K562 (cell line): ENCODE results near the gene EVC. TPM values are rescaled to one million over a fixed set of nuclear protein-coding genes. Genes with fewer than 3 reads are reported as not detected.

Experiments
- BHLHE40 ChIP-seq: IDR thresholded peaks from 2 replicates; pipeline ENCODE4 v1.6.1; 2011; ENCODE audit warnings: low read length, improper control_type of control experiment
- CXXC5 ChIP-seq: fragments of 250-450 bp; sonication (Bioruptor Pico); IDR thresholded peaks from 2 replicates; pipeline ENCODE4 v1.8.0; 2022; ENCODE audit warnings: inconsistent platforms, mild to moderate bottlenecking, moderate library complexity
- E2F4 ChIP-seq: sonication (generic); formaldehyde crosslinking; IDR thresholded peaks from 2 replicates; pipeline ENCODE4 v1.8.0; 2022; ENCODE audit warnings: mild to moderate bottlenecking, low read depth, missing genetic modification reagents
- EP400 ChIP-seq: fragments of 450-650 bp; IDR thresholded peaks from 2 replicates; pipeline ENCODE4 v1.6.1; 2017; ENCODE audit warnings: antibody characterized with exemption, mild to moderate bottlenecking, moderate library complexity
- FOS ChIP-seq: IDR thresholded peaks from 3 replicates; pipeline ENCODE4 v1.6.1; 2011; ENCODE audit not compliant: insufficient read length; ENCODE audit errors: extremely low read depth
- FOSL1 ChIP-seq: fragments of 200-800 bp; sonication (Bioruptor generic); conservative IDR thresholded peaks from 2 replicates; pipeline ENCODE4 v1.6.1; 2016; ENCODE audit warnings: missing genetic modification characterization, missing compliant biosample characterization
- GMEB1 ChIP-seq: fragments of 250-450 bp; sonication (Bioruptor Pico); IDR thresholded peaks from 2 replicates; pipeline ENCODE4 v1.4.0; 2020; ENCODE audit warnings: mild to moderate bottlenecking
- HCFC1 ChIP-seq: IDR thresholded peaks from 2 replicates; pipeline ENCODE4 v1.6.1; 2012; ENCODE audit warnings: low read depth, low read length, improper control_type of control experiment
- HINFP ChIP-seq: fragments of 450-650 bp; conservative IDR thresholded peaks from 2 replicates; pipeline ENCODE4 v1.6.1; 2016; ENCODE audit warnings: missing genetic modification characterization, low read depth, mild to moderate bottlenecking, control low read depth, missing compliant biosample characterization
- KDM5B ChIP-seq: fragments of 200-600 bp; sonication (generic); IDR thresholded peaks from 2 replicates; pipeline ENCODE4 v1.6.1; 2012; ENCODE audit warnings: low read depth, mild to moderate bottlenecking, moderate library complexity, low read length, control low read depth, inconsistent platforms; ENCODE audit not compliant: insufficient replicate concordance
- NR2C2 ChIP-seq, 2 experiments: fragments of 200-800 bp in 1 of 2; sonication (Bioruptor generic) in 1 of 2; sonication (generic) in 1 of 2; formaldehyde crosslinking in 1 of 2; IDR thresholded peaks; 2 replicates each; pipeline versions ENCODE4 v1.6.1 to v1.8.0; 2016 to 2022; ENCODE audit warnings: mild to moderate bottlenecking in 1 of 2, missing compliant biosample characterization in 1 of 2, missing genetic modification characterization in 1 of 2, missing genetic modification reagents in 1 of 2
- NR2F6 ChIP-seq: fragments of 450-650 bp; formaldehyde crosslinking; IDR thresholded peaks from 2 replicates; pipeline ENCODE4 v1.4.0; 2020; ENCODE audit warnings: mild to moderate bottlenecking
- POLR2AphosphoS2 ChIP-seq: IDR thresholded peaks from 2 replicates; pipeline ENCODE4 v1.6.1; 2012; ENCODE audit warnings: low read length, improper control_type of control experiment
- RB1 ChIP-seq: fragments of 450-650 bp; IDR thresholded peaks from 2 replicates; pipeline ENCODE4 v1.6.1; 2017; ENCODE audit warnings: low read depth, mild to moderate bottlenecking
- SMAD2 ChIP-seq: fragments of 150-350 bp; IDR thresholded peaks from 2 replicates; pipeline ENCODE4 v1.6.1; 2014; ENCODE audit warnings: low read depth, mild to moderate bottlenecking, low read length
- SMARCB1 ChIP-seq: IDR thresholded peaks from 2 replicates; pipeline ENCODE4 v1.6.1; 2011; ENCODE audit warnings: improper control_type of control experiment, low read depth; ENCODE audit not compliant: insufficient read length
- USF2 ChIP-seq: sonication (generic); formaldehyde crosslinking; IDR thresholded peaks from 2 replicates; pipeline ENCODE4 v1.5.0; 2020; ENCODE audit warnings: missing genetic modification reagents
- ZBTB2 ChIP-seq: fragments of 450-650 bp; IDR thresholded peaks from 2 replicates; pipeline ENCODE4 v1.6.1; 2016; ENCODE audit warnings: antibody characterized with exemption
- ZNF507 ChIP-seq: conservative IDR thresholded peaks from 2 replicates; pipeline ENCODE4 v1.6.1; 2017; ENCODE audit warnings: missing genetic modification characterization, missing compliant biosample characterization
- polyA plus RNA-seq, 8 experiments: library from polyadenylated mRNA; depleted of rRNA in 4 of 8; stranded (reverse) in 5 of 8; unstranded in 3 of 8; fragments of >200 nt; fragmentation: Nextera tagmentation in 2 of 8; fragmentation: Illumina TruSeq in 1 of 8; extraction: Ambion mirVana in 2 of 8; extraction: Trizol in 1 of 8; gene quantifications; 2 replicates each; pipeline versions ENCODE4 v1.2.1 to v1.2.3, GENCODE V29; 2011 to 2014; ENCODE audit warnings: inconsistent platforms in 1 of 8, missing spikeins in 1 of 8
- total RNA-seq, 7 experiments: library from RNA; depleted of rRNA in 6 of 7; stranded (reverse); fragments of >200 nt in 6 of 7; fragmentation: Illumina TruSeq in 2 of 7; extraction: Trizol in 2 of 7; gene quantifications; 2 replicates each; pipeline versions ENCODE4 v1.2.1 to v1.2.3, GENCODE V29; 2011 to 2021; ENCODE audit warnings: low replicate concordance in 1 of 7
- TF ChIP-seq, protein P1 (sequence below): IDR thresholded peaks from 2 replicates; pipeline ENCODE4 v1.6.1; 2016; ENCODE audit warnings: missing genetic modification characterization, missing compliant biosample characterization

EVC gene
- total and polyA plus RNA-seq, 9 of the 15 experiments (the other 6 are each of a cell fraction or from before 2014, with no cell fraction given), result 0.03 to 3.2 (median 1.1) TPM

DNA sequence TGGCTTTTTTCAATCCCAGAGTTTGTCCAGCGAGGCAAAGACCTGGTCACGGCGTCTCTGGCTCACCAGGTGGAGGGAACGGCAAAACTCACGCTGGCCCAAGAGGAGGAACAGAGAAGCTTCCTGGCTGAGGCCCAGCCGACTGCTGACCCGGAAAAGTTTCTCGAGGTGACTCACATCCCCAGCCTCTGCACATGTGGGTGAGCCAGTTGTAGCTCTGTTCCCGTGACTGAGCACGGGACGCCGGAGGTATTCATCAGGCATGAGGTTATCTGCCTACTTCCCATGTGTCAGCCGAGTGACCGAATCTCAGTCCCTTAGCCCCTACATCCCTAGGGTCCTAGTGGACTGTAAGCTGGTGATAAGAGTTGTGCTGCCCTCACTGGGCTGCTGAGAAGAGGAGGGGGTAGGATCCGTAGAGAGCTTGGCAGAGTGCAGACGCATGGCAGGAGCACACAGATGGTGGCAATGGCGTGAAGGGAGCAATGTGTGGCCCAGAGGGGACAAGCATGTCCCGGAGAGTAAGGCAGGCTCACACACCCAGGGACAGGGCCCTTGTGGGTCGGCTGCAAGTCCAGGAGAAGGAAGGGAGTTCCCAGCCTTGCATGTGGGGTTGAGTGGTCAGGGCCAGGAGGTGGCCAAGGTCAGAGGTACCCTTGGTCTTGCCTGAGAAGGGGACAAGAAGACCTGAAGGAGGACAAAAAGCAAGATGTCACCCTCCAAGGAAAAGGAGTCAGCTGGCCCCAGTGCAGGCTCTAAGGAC, 42.9 kb downstream of the EVC start (continued):
- TF ChIP-seq SMAD2 (no peak), NR2F6 (CRISPR knock-in tag) (no peak), SMARCB1 (no peak), NR2C2 (CRISPR knock-in tag; IDR thresholded peaks at IDR 0.05) (no peak), NR2C2 (tag; IDR thresholded peaks at IDR 0.05) (peak; percentile 92), HCFC1 (no peak), BHLHE40 (peak; percentile 88), CXXC5 (CRISPR knock-in tag) (peak; percentile 55), E2F4 (CRISPR knock-in tag) (no peak), FOS (no peak), KDM5B (no peak), ZBTB2 (no peak), RB1 (no peak), USF2 (CRISPR knock-in tag) (no peak), EP400 (no peak), ZNF507 (no peak), GMEB1 (CRISPR knock-in tag) (no peak), HINFP (tag) (no peak), FOSL1 (tag) (peak; percentile 81), POLR2AphosphoS2 (no peak)
- TF ChIP-seq, protein P1, sequence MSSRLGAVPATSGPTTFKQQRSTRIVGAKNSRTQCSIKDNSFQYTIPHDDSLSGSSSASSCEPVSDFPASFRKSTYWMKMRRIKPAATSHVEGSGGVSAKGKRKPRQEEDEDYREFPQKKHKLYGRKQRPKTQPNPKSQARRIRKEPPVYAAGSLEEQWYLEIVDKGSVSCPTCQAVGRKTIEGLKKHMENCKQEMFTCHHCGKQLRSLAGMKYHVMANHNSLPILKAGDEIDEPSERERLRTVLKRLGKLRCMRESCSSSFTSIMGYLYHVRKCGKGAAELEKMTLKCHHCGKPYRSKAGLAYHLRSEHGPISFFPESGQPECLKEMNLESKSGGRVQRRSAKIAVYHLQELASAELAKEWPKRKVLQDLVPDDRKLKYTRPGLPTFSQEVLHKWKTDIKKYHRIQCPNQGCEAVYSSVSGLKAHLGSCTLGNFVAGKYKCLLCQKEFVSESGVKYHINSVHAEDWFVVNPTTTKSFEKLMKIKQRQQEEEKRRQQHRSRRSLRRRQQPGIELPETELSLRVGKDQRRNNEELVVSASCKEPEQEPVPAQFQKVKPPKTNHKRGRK, result no peak
